Activated B cell treated with CpG ODN at 0.5 μM for 24 hours (primary cell): ENCODE results near the gene SLC37A3. TPM values are rescaled to one million over a fixed set of nuclear protein-coding genes. Genes with fewer than 3 reads are reported as not detected.

Source experiments
- ATAC-seq: fragments of 200-7000 bp; cut with Tn5 transposase; one replicate; pipeline ENCODE4 v1.10.0; 2021; ENCODE audit warnings: low read depth, mild to moderate bottlenecking, moderate library complexity
- CTCF ChIA-PET: fragments of 350-600 bp; sonication (Branson Sonifier 250); formaldehyde crosslinking; loops from one replicate; lab custom pipeline; 2021; ENCODE audit warnings: antibody characterized with exemption; lab: Charles Lee
- POLR2A ChIA-PET: fragments of 350-600 bp; sonication (Branson Sonifier 250); formaldehyde crosslinking; loops from one replicate; lab custom pipeline; 2021; ENCODE audit warnings: antibody characterized with exemption; lab: Charles Lee
- DNase-seq: peaks from one replicate; pipeline ENCODE4 v3.0.0; 2022
- H3K27ac Mint-ChIP-seq: one replicate; pipeline ENCODE4 v1.8.0; 2020; ENCODE audit warnings: mixed read lengths
- H3K27me3 Mint-ChIP-seq: one replicate; pipeline ENCODE4 v1.8.0; 2021; ENCODE audit warnings: mixed read lengths
- H3K36me3 Mint-ChIP-seq: one replicate; pipeline ENCODE4 v1.8.0; 2021; ENCODE audit warnings: low read depth, mixed read lengths
- H3K4me1 Mint-ChIP-seq: one replicate; pipeline ENCODE4 v1.8.0; 2021; ENCODE audit warnings: mixed read lengths
- H3K4me3 Mint-ChIP-seq: one replicate; pipeline ENCODE4 v1.8.0; 2020; ENCODE audit warnings: mild to moderate bottlenecking, mixed read lengths
- H3K9me3 Mint-ChIP-seq: one replicate; pipeline ENCODE4 v1.8.0; 2020; ENCODE audit warnings: mixed read lengths
- CTCF ChIP-seq: fragments of 200-600 bp; IDR thresholded peaks from one replicate; pipeline ENCODE4 v1.8.0; 2022; ENCODE audit warnings: antibody characterized with exemption, mild to moderate bottlenecking
- intact Hi-C: fragments of 100-400 bp; cut with micrococcal nuclease; formaldehyde crosslinking; loops from one replicate; pipeline ENCODE4 v1.15.1; 2024
- total RNA-seq: library from RNA; stranded (reverse); gene quantifications from 2 replicates; pipeline ENCODE4 v1.2.3, GENCODE V29; 2022

Gene SLC37A3
- total RNA-seq, 1 donor from 2014 or later = 10.6 TPM

- Mint-ChIP-seq H3K4me3 (no peak overlapping the region), H3K27ac (no peak overlapping the region), H3K36me3 (peaks cover 5% of the 10 kb centered on the region), H3K4me1 (peaks cover 7% of the 10 kb centered on the region), H3K27me3 (peaks cover 4% of the 10 kb centered on the region), H3K9me3 (peaks cover 6% of the 10 kb centered on the region)
- no peak for ATAC-seq
- TF ChIP-seq CTCF = no peak
- no peak for DNase-seq
- intact Hi-C loops = no loop called here
- POLR2A ChIA-PET = no interaction called here
- CTCF ChIA-PET = interaction anchor here (1.1 kb wide), 1 partner anchor 131 kb away, joined by 3 read pairs; the partner anchor contains the start of gene KDM7A
Observed at GRCh38 chr7:140308060-140308459, 90.3 kb downstream of the SLC37A3 start.

- intact Hi-C loops = loop anchor here (1.0 to 5.0 kb wide), 8 partner anchors 73 to 658 kb away; partner anchors contain the start of gene PARP12
- ATAC-seq (peak; percentile 96), DNase-seq (no peak)
- CTCF ChIA-PET = interaction anchor here (0.6 to 3.1 kb wide), 9 partner anchors 21 to 658 kb away, joined by 3 to 16 read pairs (median 5); partner anchors contain the start of gene KDM7A
- H3K36me3 Mint-ChIP-seq = no peaks in the 10 kb centered on the region
- no peak for TF ChIP-seq CTCF
- no peaks in the 10 kb centered on the region for H3K9me3 Mint-ChIP-seq
- peak overlapping the region; percentile 39 for H3K4me3 Mint-ChIP-seq
- peak overlapping the region; percentile 90 for H3K27ac Mint-ChIP-seq
- H3K27me3 Mint-ChIP-seq = no peaks in the 10 kb centered on the region
- POLR2A ChIA-PET = interaction anchor here (0.6 to 1.9 kb wide), 7 partner anchors 74 to 678 kb away, joined by 3 to 12 read pairs (median 4); no protein-coding TSS in a partner anchor
- H3K4me1 Mint-ChIP-seq = peaks cover 5% of the 10 kb centered on the region
Observed at GRCh38 chr7:140304191-140304799, 94.0 kb downstream of the SLC37A3 start.

- ChIA-PET POLR2A (no interaction called here), CTCF (no interaction called here)
- H3K27ac Mint-ChIP-seq = no peak overlapping the region
- DNase-seq = no peak
- peaks cover 5% of the 10 kb centered on the region for H3K4me1 Mint-ChIP-seq
- H3K4me3 Mint-ChIP-seq = no peak overlapping the region
- no peak for TF ChIP-seq CTCF
- no peaks in the 10 kb centered on the region for H3K36me3 Mint-ChIP-seq
- intact Hi-C loops = loop anchor here (5.0 kb wide), 1 partner anchor 383 kb away; no protein-coding TSS in a partner anchor
- ATAC-seq = no peak
- H3K9me3 Mint-ChIP-seq = no peaks in the 10 kb centered on the region
- H3K27me3 Mint-ChIP-seq = no peaks in the 10 kb centered on the region
Observed at GRCh38 chr7:140300243-140301136, 97.8 kb downstream of the SLC37A3 start.

- H3K27ac Mint-ChIP-seq = no peak overlapping the region
- ATAC-seq (no peak), DNase-seq (no peak)
- intact Hi-C loops = no loop called here
- no peak for TF ChIP-seq CTCF
- no peaks in the 10 kb centered on the region for H3K9me3 Mint-ChIP-seq
- H3K4me1 Mint-ChIP-seq = peaks cover 6% of the 10 kb centered on the region
- ChIA-PET POLR2A (no interaction called here), CTCF (no interaction called here)
- H3K36me3 Mint-ChIP-seq = no peaks in the 10 kb centered on the region
- no peak overlapping the region for H3K4me3 Mint-ChIP-seq
- no peaks in the 10 kb centered on the region for H3K27me3 Mint-ChIP-seq
Observed at GRCh38 chr7:140298213-140298612, 100.1 kb downstream of the SLC37A3 start.

- H3K36me3 Mint-ChIP-seq = no peaks in the 10 kb centered on the region
- no peak for TF ChIP-seq CTCF
- no peak for DNase-seq
- H3K27ac Mint-ChIP-seq = no peak overlapping the region
- H3K4me3 Mint-ChIP-seq = no peak overlapping the region
- ChIA-PET CTCF (no interaction called here), POLR2A (no interaction called here)
- intact Hi-C loops = no loop called here
- peaks cover 6% of the 10 kb centered on the region for H3K4me1 Mint-ChIP-seq
- no peaks in the 10 kb centered on the region for H3K9me3 Mint-ChIP-seq
- ATAC-seq = no peak
- H3K27me3 Mint-ChIP-seq = no peaks in the 10 kb centered on the region
Observed at GRCh38 chr7:140297192-140297591, 101.1 kb downstream of the SLC37A3 start.
